Panc1 (cell line): Measurements from ENCODE around the gene KIF17. TPM values are rescaled to one million over a fixed set of nuclear protein-coding genes. Genes with fewer than 3 reads are reported as not detected.

Source experiments
- ATAC-seq: fragments of 200-7000 bp; cut with Tn5 transposase; 2 replicates; pipeline ENCODE4 v1.9.1; 2020; ENCODE audit warnings: mild to moderate bottlenecking, moderate library complexity
- BruUV-seq: library from RNA; stranded (reverse); fragments of 400-500 nt; replicated peaks from 2 replicates; lab custom pipeline; 2021; lab: Mats Ljungman, UMichigan
- CTCF ChIA-PET: fragments of 300-600 bp; sonication (Branson Sonifier 250); formaldehyde crosslinking; loops from one replicate; lab custom pipeline; 2022; ENCODE audit warnings: antibody characterized with exemption; lab: Charles Lee
- POLR2A ChIA-PET: fragments of 300-600 bp; sonication (Branson Sonifier 250); formaldehyde crosslinking; loops from one replicate; lab custom pipeline; 2022; ENCODE audit warnings: antibody characterized with exemption; lab: Charles Lee
- DNase-seq: peaks from one replicate; pipeline ENCODE4 v3.0.0-alpha.2; 2010; ENCODE audit warnings: low read depth, low spot score
- H3K27ac ChIP-seq: 2 replicates; pipeline ENCODE4 v1.5.1; 2011; ENCODE audit warnings: mild to moderate bottlenecking, low read length, inconsistent platforms
- H3K27me3 ChIP-seq: fragments of 200-500 bp; sonication (Bioruptor generic); 2 replicates; pipeline ENCODE4 v1.6.0; 2014; ENCODE audit warnings: low read length, inconsistent platforms; ENCODE audit not compliant: control insufficient read depth, insufficient read depth
- H3K36me3 ChIP-seq: fragments of 200-500 bp; sonication (Bioruptor generic); 2 replicates; pipeline ENCODE4 v1.5.1; 2014; ENCODE audit warnings: inconsistent platforms, mild to moderate bottlenecking, low read length, moderate library complexity; ENCODE audit not compliant: control insufficient read depth, insufficient read depth
- H3K4me1 ChIP-seq: 2 replicates; pipeline ENCODE4 v1.5.1; 2011; ENCODE audit warnings: inconsistent platforms, mild to moderate bottlenecking, low read length, moderate library complexity; ENCODE audit not compliant: control insufficient read depth, insufficient read depth
- H3K4me3 ChIP-seq, 2 experiments: 2 replicates each; pipeline ENCODE4 v1.5.1; 2011 to 2012; ENCODE audit warnings: low read depth in 2 of 2, low read length in 2 of 2, mild to moderate bottlenecking in 2 of 2, inconsistent platforms in 1 of 2, moderate library complexity in 1 of 2
- H3K9me3 ChIP-seq: fragments of 200-500 bp; sonication (Bioruptor generic); 2 replicates; pipeline ENCODE4 v1.5.1; 2014; ENCODE audit warnings: low read depth, mild to moderate bottlenecking, inconsistent platforms, low read length, moderate library complexity; ENCODE audit not compliant: control insufficient read depth, insufficient read depth
- CTCF ChIP-seq: fragments of 450-650 bp; IDR thresholded peaks from 2 replicates; pipeline ENCODE4 v1.5.1; 2017; ENCODE audit warnings: mild to moderate bottlenecking
- POLR2AphosphoS5 ChIP-seq: IDR thresholded peaks from 2 replicates; pipeline ENCODE4 v1.6.1; 2012; ENCODE audit warnings: mild to moderate bottlenecking, low read depth, low read length, moderate library complexity
- REST ChIP-seq, 2 experiments: IDR thresholded peaks; 2 replicates each; pipeline ENCODE4 v1.6.1; 2011 to 2012; ENCODE audit warnings: low read depth in 2 of 2, control low read depth in 1 of 2, low read length in 1 of 2, mild to moderate bottlenecking in 1 of 2, moderate library complexity in 1 of 2; ENCODE audit not compliant: insufficient read depth in 1 of 2
- SIN3A ChIP-seq: IDR thresholded peaks from 2 replicates; pipeline ENCODE4 v1.6.1; 2012; ENCODE audit warnings: low read depth, mild to moderate bottlenecking, low read length, moderate library complexity, borderline replicate concordance; ENCODE audit not compliant: insufficient read depth
- TCF7L2 ChIP-seq: IDR thresholded peaks from 2 replicates; pipeline ENCODE4 v1.6.1; 2011; ENCODE audit warnings: mild to moderate bottlenecking, low read depth, low read length, inconsistent platforms
- in situ Hi-C: cut with HindIII; loops from 2 replicates; pipeline ENCODE4 v1.10.0; 2016; ENCODE audit warnings: low sequenced_read_pairs, low pct_unique_long_range_greater_than_20kb
- intact Hi-C: fragments of 100-400 bp; cut with micrococcal nuclease; formaldehyde crosslinking; loops from one replicate; pipeline ENCODE4 v1.10.0; 2022; ENCODE audit not compliant: unreplicated experiment
- total RNA-seq: library from RNA; stranded (reverse); gene quantifications from one replicate; pipeline ENCODE4 v1.2.1, GENCODE V29; 2021; ENCODE audit not compliant: unreplicated experiment

Gene KIF17
- total RNA-seq, 1 experiment from 2014 or later: 3.9 TPM

GRCh38 chr1:20624709-20625108 lies 93.1 kb downstream of the KIF17 start:
- BruUV-seq: no TSS peak
- intact Hi-C loops (no loop called here), in situ Hi-C loops (no loop called here)
- ATAC-seq: no peak
- no peak overlapping the region for H3K4me3 ChIP-seq
- H3K27ac ChIP-seq: no peak overlapping the region
- POLR2A ChIA-PET: no interaction called here
- CTCF ChIA-PET: no interaction called here
- no peaks in the 10 kb centered on the region for H3K4me1 ChIP-seq
- no peaks in the 10 kb centered on the region for H3K9me3 ChIP-seq
- DNase-seq: no peak
- no peak for TF ChIP-seq REST (IDR thresholded peaks at IDR 0.05; ENCODE audit: insufficient read depth in 1 of 2, low read depth in 2 of 2, low read length in 1 of 2)
- TF ChIP-seq POLR2AphosphoS5: no peak
- no peak for TF ChIP-seq CTCF
- TF ChIP-seq SIN3A: no peak
- TF ChIP-seq TCF7L2: no peak
- no peaks in the 10 kb centered on the region for H3K36me3 ChIP-seq
- no peaks in the 10 kb centered on the region for H3K27me3 ChIP-seq

- no peak overlapping the region for H3K27ac ChIP-seq
- no peaks in the 10 kb centered on the region for H3K9me3 ChIP-seq
- POLR2A ChIA-PET: no interaction called here
- in situ Hi-C loops (no loop called here), intact Hi-C loops (no loop called here)
- no TSS peak for BruUV-seq
- no peak for TF ChIP-seq POLR2AphosphoS5
- TF ChIP-seq TCF7L2: no peak
- TF ChIP-seq SIN3A: no peak
- TF ChIP-seq CTCF: no peak
- TF ChIP-seq REST (IDR thresholded peaks at IDR 0.05; ENCODE audit: insufficient read depth in 1 of 2, low read depth in 2 of 2, low read length in 1 of 2): no peak
- CTCF ChIA-PET: no interaction called here
- ATAC-seq (no peak), DNase-seq (no peak)
- no peaks in the 10 kb centered on the region for H3K27me3 ChIP-seq
- no peaks in the 10 kb centered on the region for H3K36me3 ChIP-seq
- no peak overlapping the region for H3K4me3 ChIP-seq
- H3K4me1 ChIP-seq: peaks cover 9% of the 10 kb centered on the region
These were observed 96.8 kb downstream of the KIF17 start for GRCh38 chr1:20621012-20621411.
